Tibial nerve (tissue), 4 donors: ENCODE data around the gene TACR2.

Experiments
- EP300 ChIP-seq, 2 donors: sonication (generic); formaldehyde crosslinking; IDR thresholded peaks; one replicate each; pipeline ENCODE4 v1.6.1; 2017; ENCODE audit warnings: antibody characterized with exemption in 2 of 2, mild to moderate bottlenecking in 1 of 2
- POLR2A ChIP-seq, 2 donors: fragments of 450-650 bp; IDR thresholded peaks; one replicate each; pipeline ENCODE4 v1.6.1; 2017; ENCODE audit warnings: antibody characterized with exemption in 2 of 2, mild to moderate bottlenecking in 2 of 2, moderate library complexity in 2 of 2
- TF ChIP-seq, protein P1 (sequence below), 5 experiments: fragments of 200-600 bp in 3 of 5; fragments of 450-650 bp in 2 of 5; sonication (generic) in 3 of 5; IDR thresholded peaks; one replicate each; pipeline ENCODE4 v1.5.1; 2016 to 2019; ENCODE audit warnings: antibody characterized with exemption in 5 of 5, mild to moderate bottlenecking in 3 of 5, moderate library complexity in 2 of 5

DNA sequence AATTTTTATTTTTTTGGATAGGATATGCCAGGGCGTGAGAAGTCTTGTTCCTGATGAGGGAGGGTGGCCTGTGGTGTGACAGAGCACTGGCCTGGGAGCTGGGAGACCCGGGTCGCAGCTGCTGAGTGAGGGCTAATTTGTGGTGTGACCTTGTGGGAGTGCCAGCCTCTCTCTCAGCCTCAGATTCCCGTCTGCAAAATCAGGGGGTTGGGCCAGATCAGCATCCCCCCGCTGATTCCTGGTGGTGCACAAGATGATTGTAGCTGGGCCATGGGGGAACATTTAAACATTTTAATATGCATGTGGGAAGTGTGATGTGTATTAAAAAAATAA, 49.4 kb upstream of the TACR2 start:
- TF ChIP-seq, protein P1, sequence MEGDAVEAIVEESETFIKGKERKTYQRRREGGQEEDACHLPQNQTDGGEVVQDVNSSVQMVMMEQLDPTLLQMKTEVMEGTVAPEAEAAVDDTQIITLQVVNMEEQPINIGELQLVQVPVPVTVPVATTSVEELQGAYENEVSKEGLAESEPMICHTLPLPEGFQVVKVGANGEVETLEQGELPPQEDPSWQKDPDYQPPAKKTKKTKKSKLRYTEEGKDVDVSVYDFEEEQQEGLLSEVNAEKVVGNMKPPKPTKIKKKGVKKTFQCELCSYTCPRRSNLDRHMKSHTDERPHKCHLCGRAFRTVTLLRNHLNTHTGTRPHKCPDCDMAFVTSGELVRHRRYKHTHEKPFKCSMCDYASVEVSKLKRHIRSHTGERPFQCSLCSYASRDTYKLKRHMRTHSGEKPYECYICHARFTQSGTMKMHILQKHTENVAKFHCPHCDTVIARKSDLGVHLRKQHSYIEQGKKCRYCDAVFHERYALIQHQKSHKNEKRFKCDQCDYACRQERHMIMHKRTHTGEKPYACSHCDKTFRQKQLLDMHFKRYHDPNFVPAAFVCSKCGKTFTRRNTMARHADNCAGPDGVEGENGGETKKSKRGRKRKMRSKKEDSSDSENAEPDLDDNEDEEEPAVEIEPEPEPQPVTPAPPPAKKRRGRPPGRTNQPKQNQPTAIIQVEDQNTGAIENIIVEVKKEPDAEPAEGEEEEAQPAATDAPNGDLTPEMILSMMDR (IDR thresholded peaks at IDR 0.05) = no peak
- TF ChIP-seq POLR2A (IDR thresholded peaks at IDR 0.05) = no peak
- TF ChIP-seq EP300 (IDR thresholded peaks at IDR 0.05) = no peak
